HG02943 (cell line): Measurements from ENCODE around the gene ATP2A2.
"Not testable (repeated sequence)": the region's sequence is repeated elsewhere in the genome, so short reads cannot be mapped to it uniquely, and the experiment has no call there.

Experiments used
- ATAC-seq: cut with Tn5 transposase; IDR thresholded peaks from one replicate; pipeline ENCODE4 v1.9.1; 2021; ENCODE audit warnings: mild to moderate bottlenecking, low read depth, moderate library complexity; ENCODE audit not compliant: unreplicated experiment

Gene ATP2A2

DNA sequence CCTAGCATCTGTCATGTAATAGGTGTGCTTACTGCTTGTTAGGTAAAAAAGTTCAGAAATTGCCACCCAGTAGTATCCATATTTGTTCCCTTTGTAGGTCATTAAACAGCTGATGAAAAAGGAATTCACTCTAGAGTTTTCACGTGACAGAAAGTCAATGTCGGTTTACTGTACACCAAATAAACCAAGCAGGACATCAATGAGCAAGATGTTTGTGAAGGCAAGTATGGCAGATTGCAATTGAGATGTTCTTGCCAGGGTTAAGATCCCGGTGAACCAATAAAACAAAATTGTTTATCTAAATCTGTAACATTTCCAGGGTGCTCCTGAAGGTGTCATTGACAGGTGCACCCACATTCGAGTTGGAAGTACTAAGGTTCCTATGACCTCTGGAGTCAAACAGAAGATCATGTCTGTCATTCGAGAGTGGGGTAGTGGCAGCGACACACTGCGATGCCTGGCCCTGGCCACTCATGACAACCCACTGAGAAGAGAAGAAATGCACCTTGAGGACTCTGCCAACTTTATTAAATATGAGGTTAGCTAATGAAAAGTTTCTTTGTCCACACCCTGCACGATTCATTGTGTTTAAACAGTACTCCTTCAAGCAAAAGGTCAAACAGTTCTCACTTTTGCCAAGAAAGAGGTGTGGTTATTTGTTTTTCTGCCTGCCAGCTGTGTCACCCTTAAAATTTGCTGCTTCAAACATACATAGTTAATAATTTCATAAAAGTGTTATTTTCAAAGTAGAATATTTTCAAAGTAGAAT, 58.3 kb downstream of the ATP2A2 start:
- ATAC-seq, result no peak

DNA sequence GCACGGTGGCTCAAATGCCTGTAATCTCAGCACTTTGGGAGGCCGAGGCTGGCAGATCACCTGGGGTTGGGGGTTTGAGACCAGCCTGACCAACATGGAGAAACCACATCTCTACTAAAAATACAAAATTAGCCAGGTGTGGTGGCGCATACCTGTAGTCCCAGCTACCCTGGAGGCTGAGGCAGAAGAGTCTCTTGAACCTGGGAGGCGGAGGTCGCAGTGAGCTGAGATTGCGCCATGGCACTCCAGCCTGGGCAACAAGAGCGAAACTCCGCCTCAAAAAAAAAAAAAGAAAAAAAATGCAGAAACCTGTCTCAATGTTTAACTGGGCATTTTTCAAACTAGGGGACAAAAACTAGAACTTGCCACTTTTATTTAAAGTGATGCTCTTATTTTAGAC, 59.2 kb downstream of the ATP2A2 start:
- ATAC-seq, result not testable (repeated sequence)

DNA sequence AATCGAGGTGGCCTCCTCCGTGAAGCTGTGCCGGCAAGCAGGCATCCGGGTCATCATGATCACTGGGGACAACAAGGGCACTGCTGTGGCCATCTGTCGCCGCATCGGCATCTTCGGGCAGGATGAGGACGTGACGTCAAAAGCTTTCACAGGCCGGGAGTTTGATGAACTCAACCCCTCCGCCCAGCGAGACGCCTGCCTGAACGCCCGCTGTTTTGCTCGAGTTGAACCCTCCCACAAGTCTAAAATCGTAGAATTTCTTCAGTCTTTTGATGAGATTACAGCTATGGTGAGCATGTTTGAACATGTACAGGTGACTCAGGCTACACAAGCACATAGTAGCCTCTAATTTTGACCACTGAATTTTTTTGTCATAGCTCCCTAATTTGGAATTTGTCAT, 59.7 kb downstream of the ATP2A2 start:
- ATAC-seq, result no peak

DNA sequence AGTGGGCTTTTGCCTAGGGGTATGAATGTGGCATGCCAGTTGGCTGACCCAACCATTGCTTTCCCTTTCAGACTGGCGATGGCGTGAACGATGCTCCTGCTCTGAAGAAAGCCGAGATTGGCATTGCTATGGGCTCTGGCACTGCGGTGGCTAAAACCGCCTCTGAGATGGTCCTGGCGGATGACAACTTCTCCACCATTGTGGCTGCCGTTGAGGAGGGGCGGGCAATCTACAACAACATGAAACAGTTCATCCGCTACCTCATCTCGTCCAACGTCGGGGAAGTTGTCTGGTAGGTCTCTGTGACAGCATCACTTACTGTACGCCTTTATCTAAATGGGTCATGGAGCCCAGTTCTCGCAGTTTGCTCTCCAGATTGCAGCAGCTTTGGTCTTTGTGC, 61.1 kb downstream of the ATP2A2 start:
- no peak for ATAC-seq

DNA sequence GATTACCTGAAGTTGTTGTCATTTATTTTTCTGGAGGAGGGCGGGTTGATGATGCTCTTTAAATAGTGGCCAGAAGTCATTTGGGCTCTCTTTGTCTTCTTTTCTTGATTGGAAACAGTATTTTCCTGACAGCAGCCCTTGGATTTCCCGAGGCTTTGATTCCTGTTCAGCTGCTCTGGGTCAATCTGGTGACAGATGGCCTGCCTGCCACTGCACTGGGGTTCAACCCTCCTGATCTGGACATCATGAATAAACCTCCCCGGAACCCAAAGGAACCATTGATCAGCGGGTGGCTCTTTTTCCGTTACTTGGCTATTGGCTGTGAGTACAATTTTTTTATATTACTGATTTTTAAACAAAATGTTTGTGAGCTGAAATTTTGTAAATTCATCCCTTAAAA, 62.1 kb downstream of the ATP2A2 start:
- ATAC-seq, result no peak

DNA sequence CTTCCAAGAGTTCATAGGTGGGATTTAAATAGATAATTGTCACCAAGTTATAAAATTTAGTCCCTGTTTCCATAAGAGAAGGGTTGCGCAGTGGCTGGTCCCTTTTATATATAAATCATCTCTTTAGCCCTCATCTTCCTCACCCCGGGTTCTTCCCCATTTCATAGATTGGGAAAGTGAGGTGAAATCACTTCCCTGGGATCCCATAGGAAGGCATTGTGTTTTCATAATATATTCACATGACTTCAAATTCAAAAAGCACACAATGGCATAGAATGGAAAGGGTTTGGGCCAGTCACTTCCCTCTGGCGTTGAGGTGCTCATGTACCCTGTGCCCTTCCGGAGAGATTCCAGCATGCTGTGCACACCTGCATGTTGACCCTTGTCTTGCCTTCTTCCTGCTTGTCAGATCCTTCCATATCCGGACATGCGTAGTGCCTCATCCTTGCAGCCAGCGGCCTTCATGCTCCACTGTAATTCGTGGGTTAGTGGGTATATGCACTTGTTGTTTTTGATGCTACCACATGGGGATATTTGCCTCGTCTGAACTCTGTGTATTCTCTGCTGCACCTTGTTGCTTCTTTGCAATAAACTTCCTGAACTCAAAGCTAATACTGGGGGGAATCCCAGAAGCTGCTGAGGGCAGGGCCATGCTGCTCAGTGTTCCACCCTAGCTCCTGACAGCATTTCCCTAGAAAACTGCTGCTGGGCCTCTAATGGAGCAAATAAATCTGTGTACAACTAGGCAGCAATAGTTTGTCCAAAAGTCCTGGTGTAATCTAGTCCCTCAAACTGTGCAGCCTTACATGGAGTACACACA, 62.9 kb downstream of the ATP2A2 start:
- ATAC-seq, result no peak

DNA sequence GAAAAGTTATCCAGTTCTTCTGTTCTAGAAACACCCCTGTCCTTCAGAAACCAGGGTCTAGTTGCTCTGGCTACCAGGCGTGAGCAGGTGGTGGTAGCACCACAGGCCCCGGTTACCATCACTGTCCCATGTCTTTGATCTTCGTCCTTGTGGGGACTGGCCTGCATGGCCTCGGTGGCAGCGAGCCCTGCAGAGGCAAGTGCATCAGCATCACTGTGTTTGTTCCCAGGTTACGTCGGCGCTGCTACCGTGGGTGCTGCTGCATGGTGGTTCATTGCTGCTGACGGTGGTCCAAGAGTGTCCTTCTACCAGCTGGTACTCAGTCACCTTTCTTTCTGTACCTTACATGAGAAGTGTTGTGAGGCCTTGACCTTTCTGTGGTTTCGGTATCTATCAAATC, 63.6 kb downstream of the ATP2A2 start:
- no peak for ATAC-seq

DNA sequence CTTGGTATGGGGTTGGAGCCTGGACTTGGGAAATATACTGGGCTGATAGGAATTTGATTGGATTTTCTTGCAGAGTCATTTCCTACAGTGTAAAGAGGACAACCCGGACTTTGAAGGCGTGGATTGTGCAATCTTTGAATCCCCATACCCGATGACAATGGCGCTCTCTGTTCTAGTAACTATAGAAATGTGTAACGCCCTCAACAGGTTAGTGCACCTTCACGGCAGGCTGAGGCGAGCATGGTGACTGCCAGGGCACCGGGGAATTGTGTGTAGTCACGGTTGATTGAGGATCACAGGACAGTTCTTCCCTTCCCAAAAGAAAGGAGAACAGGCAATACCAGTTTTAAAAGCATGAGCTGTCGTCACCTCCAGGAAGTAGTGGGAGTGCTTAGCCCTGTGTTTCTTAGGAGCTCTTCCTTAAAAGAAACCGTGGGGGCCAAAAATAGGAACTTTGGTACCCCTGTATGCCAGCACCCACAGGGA, 64.2 kb downstream of the ATP2A2 start:
- ATAC-seq, result no peak

DNA sequence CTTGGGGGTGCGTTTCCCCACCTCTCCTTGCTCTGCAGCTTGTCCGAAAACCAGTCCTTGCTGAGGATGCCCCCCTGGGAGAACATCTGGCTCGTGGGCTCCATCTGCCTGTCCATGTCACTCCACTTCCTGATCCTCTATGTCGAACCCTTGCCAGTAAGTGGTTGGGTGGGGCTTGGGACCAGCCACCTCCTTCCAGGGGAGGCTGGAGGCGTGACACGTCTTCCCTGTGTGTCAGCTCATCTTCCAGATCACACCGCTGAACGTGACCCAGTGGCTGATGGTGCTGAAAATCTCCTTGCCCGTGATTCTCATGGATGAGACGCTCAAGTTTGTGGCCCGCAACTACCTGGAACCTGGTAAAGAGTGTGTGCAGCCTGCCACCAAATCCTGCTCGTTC, 64.9 kb downstream of the ATP2A2 start:
- ATAC-seq, result no peak

DNA sequence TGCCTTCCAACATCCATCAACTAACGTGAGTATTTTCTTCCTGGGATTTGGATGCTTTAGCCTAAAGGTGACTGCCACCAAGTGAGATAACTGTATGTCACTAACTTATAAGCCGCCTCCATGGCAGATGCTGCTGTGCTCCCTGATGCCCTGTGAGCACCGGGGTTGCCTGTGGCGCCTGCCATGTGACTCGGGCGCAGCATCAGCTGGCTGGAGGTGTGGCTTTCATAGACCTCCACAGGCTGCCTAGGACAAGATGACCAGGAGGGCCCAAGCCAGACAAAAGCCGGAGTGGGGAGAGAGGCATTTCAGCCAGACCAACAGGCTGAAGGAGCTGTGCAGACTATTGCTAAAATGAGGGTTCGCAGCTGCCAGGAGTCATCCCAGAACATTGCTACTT, 66.7 kb downstream of the ATP2A2 start:
- no peak for ATAC-seq

DNA sequence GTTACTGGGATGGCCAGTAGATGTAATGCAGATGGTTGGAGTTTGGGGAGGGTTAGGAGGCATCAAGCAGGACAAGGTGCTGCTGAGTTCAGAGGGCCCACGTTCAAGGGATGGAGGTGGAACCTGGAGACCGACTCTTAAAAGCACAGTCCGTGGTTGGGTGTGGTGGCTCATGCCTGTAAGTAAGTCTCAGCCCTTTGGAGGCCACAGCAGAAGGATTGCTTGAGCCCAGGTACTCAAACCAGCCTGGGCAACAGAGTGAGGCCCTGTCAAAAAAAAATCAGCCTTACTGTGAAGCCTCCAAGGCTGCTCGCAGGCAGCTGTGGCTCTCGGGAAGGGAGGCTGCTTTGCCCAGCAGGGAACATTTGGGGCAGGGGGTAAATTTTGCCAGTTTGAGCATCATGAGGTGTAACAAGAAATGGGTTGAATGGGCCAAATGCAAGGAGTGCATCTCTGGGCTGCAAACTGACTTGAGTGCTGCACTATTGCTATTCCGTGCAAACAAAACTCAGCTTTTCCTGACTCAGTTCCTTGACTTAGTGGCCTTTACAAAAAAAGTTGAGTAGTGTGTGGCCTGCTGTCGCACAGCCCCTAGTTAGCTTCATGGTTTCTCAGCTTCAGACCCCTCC, 67.5 kb downstream of the ATP2A2 start:
- ATAC-seq, result no peak

DNA sequence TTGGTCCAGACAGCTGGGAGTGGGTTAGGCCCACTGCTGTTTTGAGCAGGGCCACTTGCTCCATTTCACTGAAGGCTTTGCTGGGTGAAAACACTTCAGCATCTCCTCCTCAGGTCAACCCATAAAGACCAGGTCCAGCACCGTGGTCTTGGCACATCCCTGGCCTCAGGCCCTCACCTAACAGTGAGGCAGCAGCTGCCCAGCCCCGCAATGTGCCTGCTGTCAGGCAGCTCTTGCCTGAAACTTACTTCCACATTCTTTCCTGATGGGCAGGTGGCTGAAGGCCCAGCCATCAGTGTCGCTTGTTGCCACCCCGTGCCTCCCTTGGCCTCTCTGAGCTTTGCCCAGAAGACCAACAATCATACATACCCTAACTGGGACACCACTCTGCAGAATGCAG, 68.0 kb downstream of the ATP2A2 start:
- ATAC-seq, result no peak

DNA sequence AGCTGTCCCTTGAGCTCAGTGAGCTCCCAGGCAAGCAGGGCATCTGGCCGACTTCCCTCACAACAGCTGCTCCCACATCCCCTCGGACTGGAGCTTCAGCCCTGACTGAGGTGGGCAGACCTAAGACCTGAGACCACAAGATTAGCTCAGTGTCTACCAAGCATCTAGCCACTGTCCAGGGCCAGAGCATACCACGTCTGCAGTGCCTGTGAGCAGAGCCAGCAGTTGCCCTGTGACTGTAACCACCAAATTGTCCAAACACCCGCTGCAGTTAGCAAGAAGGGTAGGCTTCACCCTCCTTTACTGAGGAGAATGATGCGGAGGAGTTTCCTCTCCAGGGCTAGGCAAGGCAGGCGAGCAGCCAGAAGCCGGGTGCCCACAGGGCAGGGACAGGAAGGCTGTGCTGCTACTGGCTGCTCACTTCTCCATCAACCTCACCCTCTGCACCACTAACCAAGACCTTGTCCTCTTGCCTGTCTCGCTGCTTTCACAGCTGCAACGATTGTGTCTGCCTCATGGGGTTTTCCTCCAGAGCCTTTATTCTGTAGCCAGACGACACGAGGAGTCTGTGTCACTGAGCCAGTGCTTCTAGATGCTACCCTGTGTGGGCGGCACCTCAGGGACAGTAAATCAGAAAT, 68.6 kb downstream of the ATP2A2 start:
- ATAC-seq, result no peak

DNA sequence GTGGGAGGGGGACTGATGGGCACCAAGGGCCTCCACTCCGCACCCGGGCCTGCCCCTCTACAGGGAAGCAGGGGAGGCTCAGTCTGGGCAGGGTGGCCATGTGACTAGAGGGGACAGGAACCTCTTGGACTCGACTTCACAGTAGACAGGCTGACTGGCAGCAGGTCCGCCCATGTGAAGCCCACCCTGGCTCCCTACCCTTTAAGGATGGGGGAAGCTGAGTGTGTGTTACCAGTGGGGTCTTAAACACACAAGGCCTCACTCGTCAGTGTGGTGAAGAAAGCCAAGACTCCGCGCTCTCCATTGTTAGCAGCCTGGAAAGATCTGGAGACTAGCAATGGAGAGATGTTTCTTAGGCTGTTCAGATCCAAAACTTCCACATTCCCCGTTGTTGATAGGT, 70.1 kb downstream of the ATP2A2 start:
- ATAC-seq, result no peak

DNA sequence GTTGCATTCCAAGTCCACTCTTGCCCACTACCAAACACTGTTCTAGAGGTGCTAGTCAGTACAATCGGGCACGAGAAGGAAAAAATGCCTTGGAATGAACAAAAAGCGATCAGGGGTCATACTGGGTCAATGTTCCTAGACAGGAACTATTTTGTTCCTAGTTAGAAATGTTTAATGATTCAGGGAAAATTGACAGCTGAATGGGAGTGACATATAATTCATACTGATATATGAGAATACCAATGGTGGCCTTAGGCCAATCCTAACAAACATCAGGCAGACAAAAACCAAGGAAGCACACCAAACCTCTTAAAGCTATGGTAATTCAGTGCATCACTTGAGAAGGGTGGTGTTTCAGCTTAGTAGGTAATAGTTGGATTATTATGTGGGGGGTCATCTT, 71.4 kb downstream of the ATP2A2 start:
- no peak for ATAC-seq

DNA sequence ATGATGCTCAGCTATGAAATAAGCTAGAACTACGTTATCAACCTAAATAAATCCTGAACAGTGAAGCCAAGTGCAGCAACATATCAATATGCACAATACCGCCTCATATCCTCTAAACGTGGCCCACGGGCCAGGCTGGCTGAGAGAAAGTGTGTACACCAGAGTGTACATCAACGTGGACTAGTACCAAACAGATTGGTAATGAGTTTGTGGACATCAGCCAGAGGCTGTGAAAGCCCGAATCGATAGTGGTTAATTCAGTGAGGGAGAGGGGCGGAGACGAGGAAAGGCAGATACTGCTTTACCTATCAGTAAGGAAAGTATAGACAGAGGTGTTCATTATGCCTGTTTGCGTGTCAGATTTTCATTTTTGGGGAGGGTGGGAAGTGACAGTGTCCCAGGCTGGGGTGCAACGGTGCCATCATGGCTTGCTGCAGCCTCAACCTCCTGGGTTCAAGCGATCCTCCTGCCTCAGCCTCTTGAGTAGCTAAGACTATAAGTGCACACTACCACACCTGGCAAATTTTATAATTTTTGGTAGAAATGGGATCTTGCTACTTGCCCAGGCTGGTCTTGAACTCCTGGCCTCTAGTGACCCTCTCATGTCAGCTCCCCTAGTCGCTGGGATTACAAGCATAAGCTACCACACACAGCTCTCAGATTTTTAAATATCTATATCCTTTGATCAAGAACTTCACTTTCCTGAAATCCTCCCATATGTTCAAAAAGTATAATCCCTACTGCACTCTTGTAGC, 72.3 kb downstream of the ATP2A2 start:
- no peak for ATAC-seq

DNA sequence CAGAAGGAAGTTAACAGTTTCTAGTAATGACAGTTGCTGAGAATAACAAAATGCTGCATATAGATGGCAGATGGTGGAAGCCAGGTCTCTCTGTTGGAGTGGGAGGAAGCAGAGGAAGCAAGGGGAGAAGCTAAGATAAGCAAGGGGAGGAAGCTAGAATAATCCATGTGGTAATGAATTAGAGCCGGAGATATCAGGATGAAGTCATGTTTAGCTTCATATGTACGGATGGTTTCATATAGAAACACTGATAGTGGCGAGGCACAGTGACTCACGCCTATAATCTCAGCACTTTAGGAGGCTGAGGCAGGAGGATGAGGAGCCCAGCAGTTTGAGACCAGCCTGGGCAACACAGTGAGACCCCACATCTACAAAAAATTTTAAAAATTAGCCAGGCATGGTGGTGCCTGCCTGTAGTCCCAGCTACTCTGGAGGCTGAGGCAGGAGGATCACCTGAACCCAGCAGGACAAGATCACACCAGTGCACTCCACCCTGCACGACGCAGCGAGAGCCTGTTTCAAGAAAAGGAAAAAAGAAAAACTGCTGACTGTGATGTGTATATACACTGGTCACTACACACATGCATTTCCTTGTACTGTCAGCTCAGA, 73.2 kb downstream of the ATP2A2 start:
- no peak for ATAC-seq

DNA sequence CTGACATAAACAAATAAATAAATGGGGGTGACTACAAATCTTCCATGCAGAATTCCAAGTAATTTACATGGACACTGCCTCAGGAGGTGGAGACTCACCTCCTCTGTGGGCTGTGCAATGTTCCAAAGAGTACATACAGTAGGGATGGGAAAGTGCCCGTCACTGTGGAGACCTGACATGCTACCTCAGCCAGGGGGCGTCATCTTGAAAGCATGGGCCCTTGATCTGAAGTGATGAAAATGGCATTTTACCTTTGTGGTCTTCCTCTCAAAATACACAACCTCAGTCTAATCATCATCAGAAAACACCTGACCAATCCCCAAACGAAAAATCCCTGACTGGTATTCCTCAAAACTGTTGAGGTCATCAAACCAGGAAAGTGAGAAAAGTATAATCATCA, 74.0 kb downstream of the ATP2A2 start:
- ATAC-seq, result no peak

DNA sequence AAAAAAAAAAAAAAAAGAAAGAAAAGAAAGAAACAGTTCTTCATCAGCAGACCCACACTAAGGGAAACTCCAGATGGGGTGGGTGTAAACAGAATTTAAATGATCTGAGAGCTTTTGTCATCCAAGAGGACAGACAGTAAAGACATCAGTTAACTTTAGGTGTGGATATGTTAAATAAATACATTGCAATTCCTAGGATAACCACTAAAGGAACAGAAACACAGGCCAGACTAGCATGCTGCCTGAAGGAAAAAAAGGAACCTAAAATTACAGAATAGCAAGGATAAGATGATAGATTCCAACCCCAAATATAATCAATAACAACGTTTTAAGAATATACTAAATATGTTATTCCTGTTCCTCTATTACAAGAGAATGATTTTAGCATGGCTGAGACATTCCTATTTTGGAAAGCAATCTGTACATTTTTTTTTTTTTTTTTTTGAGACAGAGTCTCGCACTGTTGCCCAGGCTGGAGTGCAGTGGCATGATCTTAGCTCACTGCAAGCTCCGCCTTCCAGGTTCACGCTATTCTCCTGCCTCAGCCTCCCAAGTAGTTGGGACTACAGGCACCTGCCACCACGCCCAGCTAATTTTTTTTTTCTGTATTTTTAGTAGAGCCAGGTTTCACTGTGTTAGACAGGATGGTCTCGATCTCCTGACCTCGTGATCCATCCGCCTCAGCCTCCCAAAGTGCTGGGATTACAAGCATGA, 77.5 kb downstream of the ATP2A2 start:
- not testable (repeated sequence) for ATAC-seq
